Choroid plexus epithelial cell (primary cell): ENCODE data around the gene CHD6.

Source experiments
- DNase-seq: peaks from one replicate; pipeline ENCODE4 v3.0.0-alpha.2; 2010; ENCODE audit warnings: low read depth
- H3K4me3 ChIP-seq: 2 replicates; pipeline ENCODE4 v1.5.1; 2011; ENCODE audit warnings: low read depth, mild to moderate bottlenecking, control low read depth, low read length, moderate library complexity
- CTCF ChIP-seq: conservative IDR thresholded peaks from 2 replicates; pipeline ENCODE4 v1.5.1; 2011; ENCODE audit warnings: low read depth, mild to moderate bottlenecking, control low read depth, inconsistent platforms, low read length, moderate library complexity

CHD6 gene

GRCh38 chr20:41453010-41453950, 164.9 kb downstream of the CHD6 start:
- TF ChIP-seq CTCF, result no peak
- H3K4me3 ChIP-seq, result no peak overlapping the region
- DNase-seq, result no peak

- no peak for DNase-seq
- no peak for TF ChIP-seq CTCF
- H3K4me3 ChIP-seq, result no peak overlapping the region
Measured at GRCh38 chr20:41452226-41452625, 166.0 kb downstream of the CHD6 start.

GRCh38 chr20:41447006-41447405, 171.2 kb downstream of the CHD6 start:
- TF ChIP-seq CTCF, result no peak
- H3K4me3 ChIP-seq, result no peak overlapping the region

GRCh38 chr20:41446456-41446855, 171.7 kb downstream of the CHD6 start:
- H3K4me3 ChIP-seq, result no peak overlapping the region
- TF ChIP-seq CTCF, result no peak
- no peak for DNase-seq

More at GRCh38 chr20:41447006-41447405, 171.2 kb downstream of the CHD6 start:
- DNase-seq, result no peak

GRCh38 chr20:41444821-41445220, 173.4 kb downstream of the CHD6 start:
- H3K4me3 ChIP-seq, result no peak overlapping the region
- no peak for TF ChIP-seq CTCF
- no peak for DNase-seq

GRCh38 chr20:41443691-41444090, 174.5 kb downstream of the CHD6 start:
- H3K4me3 ChIP-seq, result no peak overlapping the region
- DNase-seq, result peak; percentile 28
- TF ChIP-seq CTCF, result no peak

- no peak for TF ChIP-seq CTCF
Measured at GRCh38 chr20:41440882-41441281, 177.3 kb downstream of the CHD6 start.

More at GRCh38 chr20:41440882-41441281, 177.3 kb downstream of the CHD6 start:
- no peak for DNase-seq
- H3K4me3 ChIP-seq, result no peak overlapping the region
